Panc1 (cell line): ENCODE measurements around the gene ZNRF4.

Experiments used
- CTCF ChIP-seq: fragments of 450-650 bp; IDR thresholded peaks from 2 replicates; pipeline ENCODE4 v1.5.1; 2017; ENCODE audit warnings: mild to moderate bottlenecking
- POLR2AphosphoS5 ChIP-seq: IDR thresholded peaks from 2 replicates; pipeline ENCODE4 v1.6.1; 2012; ENCODE audit warnings: mild to moderate bottlenecking, low read depth, low read length, moderate library complexity
- TCF7L2 ChIP-seq: IDR thresholded peaks from 2 replicates; pipeline ENCODE4 v1.6.1; 2011; ENCODE audit warnings: mild to moderate bottlenecking, low read depth, low read length, inconsistent platforms

GRCh38 chr19:5445561-5446055 is 9.6 kb upstream of the ZNRF4 start:
- TF ChIP-seq CTCF (no peak), TCF7L2 (no peak), POLR2AphosphoS5 (no peak)
